OCI-LY1 (cell line): Measurements from ENCODE around the gene FHL5.

Experiments used
- CTCF ChIP-seq: fragments of 200-600 bp; sonication (generic), shearing (Covaris generic); IDR thresholded peaks from 2 replicates; pipeline ENCODE4 v1.5.1; 2017; ENCODE audit warnings: mild to moderate bottlenecking, antibody characterized with exemption, low read length, moderate library complexity, mixed read lengths
- EZH2 ChIP-seq: fragments of 200-600 bp; sonication (generic), shearing (Covaris generic); IDR thresholded peaks from 2 replicates; pipeline ENCODE4 v1.8.0; 2017; ENCODE audit warnings: borderline replicate concordance, mixed run types, mild to moderate bottlenecking, antibody characterized with exemption, low read length, moderate library complexity, mixed read lengths

DNA sequence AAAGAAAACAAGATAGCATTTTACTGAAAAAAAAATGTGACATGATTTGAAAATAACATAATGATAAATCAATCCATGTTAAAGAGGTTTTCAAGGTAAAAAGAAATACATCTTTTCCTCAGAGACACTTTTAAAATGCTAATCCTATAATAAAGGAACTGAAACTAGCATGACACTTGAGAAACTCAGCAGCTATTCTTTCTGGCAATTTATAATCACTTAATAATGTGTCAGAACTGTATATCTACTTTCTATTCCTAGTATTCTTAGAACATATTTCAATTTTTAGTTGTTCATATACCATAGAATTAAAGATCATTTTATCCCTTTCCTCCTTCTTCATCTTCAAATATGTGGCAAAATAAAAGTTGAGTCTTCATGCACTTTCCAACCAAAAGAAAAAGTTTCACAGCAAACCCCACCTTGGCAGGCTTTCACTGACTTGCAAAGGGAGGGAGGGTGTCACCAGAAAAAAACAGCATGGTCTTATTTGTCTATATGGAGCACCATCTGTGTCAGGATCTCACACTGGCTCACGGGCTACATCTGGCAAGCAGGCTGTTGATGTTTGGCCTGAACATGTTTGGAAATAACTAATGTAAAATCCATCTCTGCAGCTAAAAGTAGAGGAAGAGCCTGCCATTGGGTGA lies 48.5 kb downstream of the FHL5 start:
- TF ChIP-seq CTCF (no peak), EZH2 (no peak)
